HG02763 (cell line): Measurements from ENCODE around the gene CATSPER3.

Experiments
- ATAC-seq: cut with Tn5 transposase; IDR thresholded peaks from one replicate; pipeline ENCODE4 v1.9.1; 2021; ENCODE audit warnings: mild to moderate bottlenecking, moderate library complexity; ENCODE audit not compliant: unreplicated experiment

Gene CATSPER3

GRCh38 chr5:135009736-135010501 is 42.2 kb downstream of the CATSPER3 start:
- no peak for ATAC-seq

- ATAC-seq: no peak
Observed at GRCh38 chr5:135010502-135011354, 43.0 kb downstream of the CATSPER3 start.

GRCh38 chr5:135011355-135012032 is 43.8 kb downstream of the CATSPER3 start:
- ATAC-seq: no peak

- ATAC-seq: no peak
Observed at GRCh38 chr5:135012033-135012588, 44.4 kb downstream of the CATSPER3 start.

GRCh38 chr5:135012951-135013391 is 45.3 kb downstream of the CATSPER3 start:
- no peak for ATAC-seq

- ATAC-seq: no peak
Observed at GRCh38 chr5:135013445-135013844, 45.7 kb downstream of the CATSPER3 start.

- ATAC-seq: no peak
Observed at GRCh38 chr5:135013947-135014570, 46.4 kb downstream of the CATSPER3 start.

- no peak for ATAC-seq
Observed at GRCh38 chr5:135015942-135016341, 48.2 kb downstream of the CATSPER3 start.

- ATAC-seq: no peak
Observed at GRCh38 chr5:135016861-135017290, 49.2 kb downstream of the CATSPER3 start.

- no peak for ATAC-seq
Observed at GRCh38 chr5:135018457-135018856, 50.8 kb downstream of the CATSPER3 start.

GRCh38 chr5:135019314-135019713 is 51.6 kb downstream of the CATSPER3 start:
- ATAC-seq: no peak

- no peak for ATAC-seq
Observed at GRCh38 chr5:135020111-135020895, 52.6 kb downstream of the CATSPER3 start.

GRCh38 chr5:135024956-135025729 is 57.4 kb downstream of the CATSPER3 start:
- no peak for ATAC-seq

GRCh38 chr5:135025730-135026644 is 58.3 kb downstream of the CATSPER3 start:
- ATAC-seq: no peak

- ATAC-seq: no peak
Observed at GRCh38 chr5:135026645-135027265, 59.0 kb downstream of the CATSPER3 start.

- no peak for ATAC-seq
Observed at GRCh38 chr5:135027266-135027696, 59.6 kb downstream of the CATSPER3 start.
